ENCODE data around the gene GHDC. TPM values are rescaled to one million over a fixed set of nuclear protein-coding genes. Genes with fewer than 3 reads are reported as not detected.

GHDC gene
- polyA plus RNA-seq, 1 donor from 2014 or later = 3.2 TPM

GRCh38 chr17:42185621-42185930, 8.7 kb downstream of the GHDC start:
- no peak overlapping the region for H3K4me3 ChIP-seq (ENCODE audit: low read length)
- peak overlapping the region; percentile 12 for H3K27ac ChIP-seq (ENCODE audit: low read length)
- no peaks in the 10 kb centered on the region for H3K9me3 ChIP-seq (ENCODE audit: low read length)
- peaks cover 32% of the 10 kb centered on the region for H3K27me3 ChIP-seq (ENCODE audit: insufficient read depth, low read depth, low read length)
- TF ChIP-seq CTCF (IDR thresholded peaks at IDR 0.05; ENCODE audit: poor library complexity, severe bottlenecking) (no peak), POLR2AphosphoS5 (IDR thresholded peaks at IDR 0.05) (no peak), TAF1 (IDR thresholded peaks at IDR 0.05; ENCODE audit: low read depth) (no peak), MXI1 (conservative IDR thresholded peaks at IDR 0.05; ENCODE audit: poor library complexity, severe bottlenecking) (no peak), EP300 (conservative IDR thresholded peaks at IDR 0.05; ENCODE audit: poor library complexity, severe bottlenecking) (no peak), EZH2 (IDR thresholded peaks at IDR 0.05; ENCODE audit: borderline replicate concordance, insufficient read depth, low read length, poor library complexity, severe bottlenecking) (no peak), RAD21 (conservative IDR thresholded peaks at IDR 0.05) (no peak), SMC3 (conservative IDR thresholded peaks at IDR 0.05; ENCODE audit: poor library complexity) (no peak)
- TF ChIP-seq, protein P1, sequence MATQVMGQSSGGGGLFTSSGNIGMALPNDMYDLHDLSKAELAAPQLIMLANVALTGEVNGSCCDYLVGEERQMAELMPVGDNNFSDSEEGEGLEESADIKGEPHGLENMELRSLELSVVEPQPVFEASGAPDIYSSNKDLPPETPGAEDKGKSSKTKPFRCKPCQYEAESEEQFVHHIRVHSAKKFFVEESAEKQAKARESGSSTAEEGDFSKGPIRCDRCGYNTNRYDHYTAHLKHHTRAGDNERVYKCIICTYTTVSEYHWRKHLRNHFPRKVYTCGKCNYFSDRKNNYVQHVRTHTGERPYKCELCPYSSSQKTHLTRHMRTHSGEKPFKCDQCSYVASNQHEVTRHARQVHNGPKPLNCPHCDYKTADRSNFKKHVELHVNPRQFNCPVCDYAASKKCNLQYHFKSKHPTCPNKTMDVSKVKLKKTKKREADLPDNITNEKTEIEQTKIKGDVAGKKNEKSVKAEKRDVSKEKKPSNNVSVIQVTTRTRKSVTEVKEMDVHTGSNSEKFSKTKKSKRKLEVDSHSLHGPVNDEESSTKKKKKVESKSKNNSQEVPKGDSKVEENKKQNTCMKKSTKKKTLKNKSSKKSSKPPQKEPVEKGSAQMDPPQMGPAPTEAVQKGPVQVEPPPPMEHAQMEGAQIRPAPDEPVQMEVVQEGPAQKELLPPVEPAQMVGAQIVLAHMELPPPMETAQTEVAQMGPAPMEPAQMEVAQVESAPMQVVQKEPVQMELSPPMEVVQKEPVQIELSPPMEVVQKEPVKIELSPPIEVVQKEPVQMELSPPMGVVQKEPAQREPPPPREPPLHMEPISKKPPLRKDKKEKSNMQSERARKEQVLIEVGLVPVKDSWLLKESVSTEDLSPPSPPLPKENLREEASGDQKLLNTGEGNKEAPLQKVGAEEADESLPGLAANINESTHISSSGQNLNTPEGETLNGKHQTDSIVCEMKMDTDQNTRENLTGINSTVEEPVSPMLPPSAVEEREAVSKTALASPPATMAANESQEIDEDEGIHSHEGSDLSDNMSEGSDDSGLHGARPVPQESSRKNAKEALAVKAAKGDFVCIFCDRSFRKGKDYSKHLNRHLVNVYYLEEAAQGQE (IDR thresholded peaks at IDR 0.05; ENCODE audit: borderline replicate concordance) = no peak
- H3K9ac ChIP-seq (ENCODE audit: low read length) = peak overlapping the region; percentile 31
- no peaks in the 10 kb centered on the region for H3F3A ChIP-seq (ENCODE audit: insufficient read depth, low read length, poor library complexity, severe bottlenecking)
- peak overlapping the region; percentile 51 for H2AFZ ChIP-seq (ENCODE audit: low read depth, low read length)
- no peak overlapping the region for H3K4me2 ChIP-seq (ENCODE audit: low read length)
- no peaks in the 10 kb centered on the region for H4K20me1 ChIP-seq (ENCODE audit: insufficient read depth)
- no peaks in the 10 kb centered on the region for H3K36me3 ChIP-seq (ENCODE audit: insufficient read depth, low read length)
- no peaks in the 10 kb centered on the region for H3K79me2 ChIP-seq (replicated peaks; ENCODE audit: insufficient read depth, low read length)
- no peaks in the 10 kb centered on the region for H3K9me2 ChIP-seq (ENCODE audit: insufficient read depth, low read length)

DNA sequence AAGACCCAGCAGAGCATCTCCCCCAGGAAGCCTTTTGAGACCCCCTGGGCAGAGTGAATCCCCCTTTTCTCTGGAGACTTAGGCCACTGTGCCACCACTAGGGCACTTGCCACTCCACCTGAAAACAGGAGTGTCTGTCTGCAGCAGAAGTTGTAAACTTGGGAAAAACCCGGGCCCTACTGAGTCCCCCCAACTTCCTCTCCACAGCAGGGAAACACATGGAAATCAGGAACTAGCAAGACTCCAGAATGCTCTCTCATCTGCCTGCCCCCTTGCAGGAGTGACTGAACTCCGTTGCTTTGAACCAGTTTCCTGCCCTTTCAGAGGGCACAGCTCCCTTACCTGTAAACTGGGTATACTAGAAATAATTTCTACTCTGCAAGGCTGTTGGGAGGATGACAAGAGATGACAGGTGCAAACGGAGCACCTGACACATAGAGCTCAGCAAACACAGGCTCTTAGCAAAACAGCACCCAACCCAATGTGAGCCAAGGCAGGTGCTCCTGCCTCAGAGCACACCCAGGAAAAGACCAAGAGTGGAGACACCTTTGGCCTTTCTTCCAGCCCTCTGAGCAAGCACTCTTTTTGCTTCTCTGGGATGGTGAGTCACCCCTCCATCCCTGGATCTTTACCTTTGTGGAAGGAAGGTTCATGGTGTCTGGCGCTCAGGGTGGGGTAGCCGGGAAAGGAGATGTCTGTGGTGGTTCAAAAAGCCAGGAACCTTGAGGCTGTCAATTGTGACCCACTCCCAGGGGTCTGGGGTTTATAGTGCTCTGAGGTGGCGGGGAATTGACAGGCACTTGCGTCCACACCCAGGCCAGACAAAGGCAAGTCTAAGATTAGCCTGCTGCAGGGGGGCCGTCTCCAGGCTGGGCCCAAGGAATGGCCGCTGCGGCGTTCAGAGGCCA, 9.3 kb downstream of the GHDC start, which contains the start of gene HCRT:
HCRT (minus strand) TSS at position 740 of the 908 bp plus-strand sequence; CDS start at position 653, 87 bp downstream.
- no peaks in the 10 kb centered on the region for H3K79me2 ChIP-seq (replicated peaks; ENCODE audit: insufficient read depth, low read length)
- H3K27ac ChIP-seq (ENCODE audit: low read length) = peak within 1 kb of the TSS; percentile 12
- H4K20me1 ChIP-seq (ENCODE audit: insufficient read depth) = no peaks in the 10 kb centered on the region
- H2AFZ ChIP-seq (ENCODE audit: low read depth, low read length) = peak within 1 kb of the TSS; percentile 51
- no peak within 1 kb of the TSS for H3K4me2 ChIP-seq (ENCODE audit: low read length)
- H3K27me3 ChIP-seq (ENCODE audit: insufficient read depth, low read depth, low read length) = peaks cover 38% of the 10 kb centered on the region
- no peaks in the 10 kb centered on the region for H3K36me3 ChIP-seq (ENCODE audit: insufficient read depth, low read length)
- no peak for TF ChIP-seq TAF1 (IDR thresholded peaks at IDR 0.05; ENCODE audit: low read depth)
- peak; percentile 7 for TF ChIP-seq POLR2AphosphoS5 (IDR thresholded peaks at IDR 0.05)
- TF ChIP-seq MXI1 (conservative IDR thresholded peaks at IDR 0.05; ENCODE audit: poor library complexity, severe bottlenecking) = no peak
- H3K4me3 ChIP-seq (ENCODE audit: low read length) = peak within 1 kb of the TSS; percentile 68
- peak within 1 kb of the TSS; percentile 38 for H3K9ac ChIP-seq (ENCODE audit: low read length)
- H3K9me3 ChIP-seq (ENCODE audit: low read length) = no peaks in the 10 kb centered on the region
- H3K9me2 ChIP-seq (ENCODE audit: insufficient read depth, low read length) = no peaks in the 10 kb centered on the region
- H3F3A ChIP-seq (ENCODE audit: insufficient read depth, low read length, poor library complexity, severe bottlenecking) = no peaks in the 10 kb centered on the region

Data from neural cell (in vitro differentiated cells).